Muscle layer of colon (tissue), 2 donors: ENCODE measurements around the gene ELL.
A peak's percentile ranks its signal among the peaks of the same experiment; 100 is the strongest.

Source experiments
- H3K27ac ChIP-seq: one replicate; pipeline ENCODE4 v1.7.0; 2013; ENCODE audit warnings: low read depth, mild to moderate bottlenecking, low read length, moderate library complexity
- H3K27me3 ChIP-seq, 2 donors: one replicate each; pipeline ENCODE4 v1.7.0; 2013; ENCODE audit warnings: low read length in 2 of 2, mild to moderate bottlenecking in 2 of 2; ENCODE audit not compliant: insufficient read depth in 2 of 2, control insufficient read depth in 1 of 2
- H3K36me3 ChIP-seq: one replicate; pipeline ENCODE4 v1.7.0; 2013; ENCODE audit warnings: mild to moderate bottlenecking, low read length; ENCODE audit not compliant: insufficient read depth
- H3K4me1 ChIP-seq: one replicate; pipeline ENCODE4 v1.7.0; 2013; ENCODE audit warnings: mild to moderate bottlenecking, low read length; ENCODE audit not compliant: insufficient read depth
- H3K4me3 ChIP-seq, 2 donors: one replicate each; pipeline ENCODE4 v1.7.0; 2013; ENCODE audit warnings: low read length in 2 of 2, low read depth in 1 of 2, mild to moderate bottlenecking in 1 of 2, moderate library complexity in 1 of 2
- H3K9ac ChIP-seq: one replicate; pipeline ENCODE4 v1.7.0; 2013; ENCODE audit warnings: low read length
- H3K9me3 ChIP-seq: one replicate; pipeline ENCODE4 v1.7.0; 2013; ENCODE audit warnings: mild to moderate bottlenecking, low read length
- donor health status: abdominal sarcoma.
- donor health status: Adenocarcinoma of cecum.

Gene ELL

DNA sequence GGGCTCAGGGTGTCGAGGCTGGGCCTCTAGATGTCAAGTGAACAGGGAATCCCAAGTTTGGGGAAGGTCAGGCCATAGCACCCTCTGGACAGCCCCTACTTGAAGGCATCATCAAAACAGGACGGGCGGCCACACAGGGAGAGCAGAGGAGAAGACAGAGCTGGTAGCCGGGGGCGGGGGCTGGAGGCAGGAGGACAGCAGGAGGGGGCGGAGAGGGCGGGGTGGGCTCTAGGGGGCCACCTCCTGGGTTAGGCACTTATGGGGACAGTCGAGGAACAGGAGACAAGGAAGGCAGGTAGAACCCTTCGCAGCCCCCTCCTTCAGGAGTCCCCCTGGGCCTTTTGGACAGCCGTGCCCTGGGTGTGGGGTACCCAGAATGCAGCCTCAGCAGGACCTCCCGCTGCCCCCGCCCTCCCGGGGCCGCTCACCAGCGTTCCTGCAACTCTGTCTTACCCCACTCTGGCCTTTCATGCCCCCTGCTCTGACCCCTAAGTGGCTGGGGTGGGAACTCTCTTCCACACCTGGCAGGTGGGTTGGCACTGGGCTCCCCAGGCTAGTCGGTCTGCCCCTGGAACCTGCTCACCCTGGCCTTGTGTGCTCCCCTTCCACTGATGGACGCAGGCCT lies 96.9 kb downstream of the ELL start:
- Histone ChIP-seq H3K27ac (peak overlapping the region; percentile 55), H3K9me3 (no peaks in the 10 kb centered on the region), H3K36me3 (no peaks in the 10 kb centered on the region), H3K27me3 (no peaks in the 10 kb centered on the region), H3K9ac (no peak overlapping the region), H3K4me1 (peaks cover 23% of the 10 kb centered on the region), H3K4me3 (no peak overlapping the region)

DNA sequence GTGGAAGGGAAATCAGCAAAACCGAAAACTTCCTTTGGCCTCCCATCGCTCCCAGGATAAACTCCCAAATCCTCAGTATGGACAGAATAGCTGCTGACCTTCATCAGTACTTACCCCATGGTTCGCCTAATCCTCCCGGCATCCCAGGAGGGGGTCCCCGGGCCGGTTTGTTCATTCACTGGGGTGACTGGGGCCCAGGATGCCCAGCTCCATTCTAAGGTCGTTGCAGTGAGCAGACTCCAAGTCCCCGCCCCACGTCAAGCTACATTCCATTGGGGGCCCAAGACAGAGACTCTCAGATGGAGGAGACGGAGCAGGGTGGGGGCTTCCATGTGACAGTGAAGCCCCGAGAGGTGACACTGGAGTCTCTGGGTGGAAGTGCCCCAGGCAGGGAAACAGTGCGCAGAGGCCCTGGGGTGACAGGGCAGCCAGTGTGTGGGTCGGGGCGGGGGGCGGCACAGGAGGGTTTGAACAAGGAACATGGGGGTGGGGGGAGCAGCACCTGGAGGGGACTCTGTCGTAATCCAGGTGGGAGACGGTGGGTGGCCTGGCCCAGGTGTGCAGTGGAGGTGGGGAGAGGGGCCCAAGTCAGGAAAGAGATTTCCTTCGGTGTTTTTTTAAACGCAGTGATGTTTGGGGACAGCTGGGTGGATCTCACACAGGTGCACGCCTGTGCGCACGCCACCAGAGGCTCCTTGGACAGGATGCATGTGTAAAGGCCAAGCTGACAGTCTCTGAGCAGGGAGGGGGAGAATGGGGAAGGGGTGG lies 97.6 kb downstream of the ELL start:
- H3K36me3 ChIP-seq = no peaks in the 10 kb centered on the region
- H3K9me3 ChIP-seq = no peaks in the 10 kb centered on the region
- no peaks in the 10 kb centered on the region for H3K27me3 ChIP-seq
- H3K4me3 ChIP-seq = no peak overlapping the region
- H3K4me1 ChIP-seq = peaks cover 23% of the 10 kb centered on the region
- H3K27ac ChIP-seq = no peak overlapping the region
- no peak overlapping the region for H3K9ac ChIP-seq

DNA sequence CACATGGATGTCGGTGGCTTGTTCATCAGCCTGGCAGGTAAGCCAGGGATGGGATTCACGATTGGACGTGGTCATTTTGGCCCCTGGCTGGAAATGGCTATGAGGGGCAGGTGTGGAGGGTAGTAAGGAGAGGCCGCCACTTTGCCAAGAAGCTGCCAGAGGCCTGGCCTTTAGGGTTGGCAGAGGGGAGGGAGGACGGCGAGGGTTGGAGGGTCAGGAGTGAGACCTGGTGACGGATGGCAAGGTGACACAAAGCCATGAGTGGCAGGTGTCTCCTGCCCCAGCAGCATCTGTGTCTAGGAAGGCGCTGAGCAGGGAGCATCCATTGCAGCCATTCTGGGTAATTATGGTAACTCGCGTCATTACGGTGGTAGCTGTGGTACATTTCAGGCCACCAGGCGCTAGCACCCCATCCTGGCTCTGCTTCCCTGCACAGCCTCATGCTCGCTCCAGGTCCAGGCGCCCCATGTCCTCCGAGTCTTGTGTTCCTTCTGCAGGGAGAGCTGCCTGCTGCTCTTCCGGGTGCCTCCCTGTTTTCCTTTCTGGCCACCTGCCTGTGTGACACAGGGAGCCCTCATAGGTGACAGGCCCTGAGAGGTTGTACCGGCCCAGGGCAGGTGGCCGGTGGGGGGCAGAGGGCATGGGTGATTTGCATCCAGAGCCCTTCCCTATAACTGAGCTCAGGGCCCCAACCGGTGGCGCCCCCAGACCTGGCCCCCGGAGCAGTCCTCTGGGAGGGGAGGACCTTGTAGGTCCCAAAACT lies 98.4 kb downstream of the ELL start:
- H3K9ac ChIP-seq = no peak overlapping the region
- no peaks in the 10 kb centered on the region for H3K27me3 ChIP-seq
- no peak overlapping the region for H3K27ac ChIP-seq

DNA sequence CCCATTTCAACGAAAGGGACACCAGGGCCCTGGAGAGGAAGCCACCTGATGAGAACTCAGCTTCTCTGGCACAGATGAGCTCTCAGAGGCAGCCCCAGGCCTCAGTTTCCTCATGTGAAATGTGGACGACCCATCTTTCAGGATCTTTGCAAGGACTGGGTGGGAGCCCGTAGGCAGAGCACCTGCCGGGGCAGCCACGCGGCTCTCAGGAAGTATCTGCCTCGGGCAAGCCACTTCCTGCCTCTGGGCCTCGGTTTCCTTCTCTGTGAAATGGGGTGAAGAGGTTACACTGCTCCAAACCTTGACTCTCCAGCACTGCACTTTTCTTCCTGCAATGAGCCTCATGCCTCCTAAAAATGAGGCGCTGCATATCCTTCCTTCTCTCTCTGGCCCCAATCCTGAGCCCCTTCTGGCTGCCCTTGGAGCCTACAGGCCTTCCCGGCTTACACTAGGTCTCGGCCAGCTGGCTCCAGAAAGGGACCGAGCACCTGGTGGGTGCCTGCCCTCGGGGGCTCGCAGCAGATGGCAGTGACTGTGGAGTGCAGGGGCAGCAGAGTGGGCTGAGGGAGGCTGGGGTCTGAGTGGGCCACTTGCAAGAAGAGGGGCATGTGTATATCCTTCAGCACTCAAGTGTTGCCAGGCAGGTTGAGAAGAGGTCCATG lies 99.2 kb downstream of the ELL start:
- no peak overlapping the region for H3K4me3 ChIP-seq
- peaks cover 0 to under 1% of the 10 kb centered on the region in 2 donors for H3K27me3 ChIP-seq
- no peak overlapping the region for H3K27ac ChIP-seq
- H3K9ac ChIP-seq = no peak overlapping the region
- H3K9me3 ChIP-seq = no peaks in the 10 kb centered on the region
- no peaks in the 10 kb centered on the region for H3K36me3 ChIP-seq
- peaks cover 36% of the 10 kb centered on the region for H3K4me1 ChIP-seq

More for the DNA sequence above, 98.4 kb downstream of the ELL start:
- H3K4me3 ChIP-seq = no peak overlapping the region
- H3K36me3 ChIP-seq = no peaks in the 10 kb centered on the region
- peaks cover 29% of the 10 kb centered on the region for H3K4me1 ChIP-seq
- H3K9me3 ChIP-seq = no peaks in the 10 kb centered on the region

DNA sequence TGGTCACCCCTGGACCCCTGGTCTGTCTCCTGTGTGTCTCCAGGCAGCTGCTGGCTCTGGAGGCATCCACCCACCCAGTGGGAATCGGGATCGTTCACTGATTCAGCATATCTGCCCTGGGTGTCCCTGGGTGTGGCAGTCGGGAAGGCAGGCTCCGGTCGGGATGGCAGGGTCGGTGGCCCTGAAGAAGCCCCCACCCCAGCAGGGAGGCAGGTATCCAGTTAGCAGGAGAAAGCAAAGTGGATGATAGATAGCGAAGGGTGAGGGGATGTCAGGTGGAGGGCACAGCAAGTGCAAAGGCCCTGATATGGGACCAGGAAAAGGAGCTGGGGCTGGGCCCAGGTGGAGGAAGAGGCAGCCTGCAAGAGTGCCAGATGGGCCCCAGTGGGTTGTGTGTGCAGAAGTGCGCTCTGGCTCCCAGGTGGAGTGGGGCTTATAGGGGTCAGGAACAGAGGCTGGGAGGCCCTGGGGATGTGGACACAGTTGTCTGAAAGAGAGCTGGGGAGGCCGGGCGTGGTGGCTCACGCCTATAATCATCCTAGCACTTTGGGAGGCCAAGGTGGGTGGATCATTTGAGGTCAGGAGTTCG lies 100.4 kb downstream of the ELL start:
- H3K27ac ChIP-seq = no peak overlapping the region
- H3K36me3 ChIP-seq = no peaks in the 10 kb centered on the region
- no peak overlapping the region for H3K9ac ChIP-seq
- H3K27me3 ChIP-seq = peaks cover 0 to 7% of the 10 kb centered on the region in 2 donors
- no peak overlapping the region for H3K4me3 ChIP-seq
- no peaks in the 10 kb centered on the region for H3K9me3 ChIP-seq
- H3K4me1 ChIP-seq = peaks cover 33% of the 10 kb centered on the region

DNA sequence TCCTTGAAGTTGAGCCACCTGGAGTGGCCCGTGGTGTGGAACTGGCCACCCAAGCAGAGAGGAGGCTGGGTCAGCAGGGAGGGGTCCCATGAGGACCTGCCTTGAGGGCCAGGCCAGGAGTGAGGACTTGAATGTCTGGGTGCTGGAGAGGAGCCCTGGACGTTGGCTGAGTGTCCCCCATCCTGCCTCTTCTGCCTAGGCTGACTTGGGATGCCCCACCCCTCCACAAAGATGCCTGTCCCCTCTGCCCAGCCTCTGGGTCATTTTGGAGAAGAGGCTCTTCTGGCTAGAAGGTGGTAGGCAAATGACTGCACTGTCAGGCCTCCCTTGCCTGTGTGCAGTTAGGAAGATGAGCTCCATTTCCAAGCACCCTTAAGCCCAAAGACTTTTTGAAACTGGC lies 100.9 kb downstream of the ELL start:
- Histone ChIP-seq H3K4me1 (peaks cover 33% of the 10 kb centered on the region), H3K27ac (no peak overlapping the region), H3K4me3 (no peak overlapping the region)

DNA sequence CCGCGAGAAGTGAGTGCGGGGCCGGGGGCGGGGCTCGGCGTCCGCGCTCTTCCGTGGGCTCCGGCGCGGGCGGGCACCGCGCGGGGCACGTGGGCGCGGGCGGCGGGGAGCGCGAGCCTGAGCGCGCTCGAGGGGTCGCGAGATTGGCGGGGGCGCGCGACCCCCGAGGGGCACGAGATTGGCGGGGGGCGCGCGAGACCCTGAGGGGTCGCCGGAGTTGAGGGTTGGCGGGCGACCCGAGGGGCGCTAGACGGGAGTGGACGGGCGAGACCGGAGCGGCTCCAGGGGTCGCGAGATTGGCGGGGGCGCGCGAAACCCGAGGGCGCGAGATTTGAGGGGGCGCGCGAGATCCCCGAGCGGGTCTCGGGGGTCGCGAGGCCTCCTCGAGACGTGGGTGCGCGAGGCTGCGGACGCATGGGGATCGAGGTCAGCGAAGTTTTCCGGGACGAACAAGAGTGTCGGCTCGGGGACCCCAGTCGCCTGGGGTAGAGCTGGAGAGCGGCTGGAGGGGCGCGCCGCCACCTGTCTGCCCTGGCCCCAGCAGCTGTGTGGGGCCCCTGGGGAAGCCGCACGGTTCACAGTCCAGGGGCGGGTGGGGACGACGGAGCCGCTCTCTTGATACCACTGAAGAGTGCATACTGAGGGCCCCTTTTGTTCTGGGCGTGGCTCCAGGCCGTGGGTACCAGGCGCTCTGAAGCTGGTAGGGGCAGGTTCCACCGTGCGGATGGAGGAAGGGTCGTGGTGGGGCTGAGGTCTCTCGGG lies 102.0 kb downstream of the ELL start:
- H3K27me3 ChIP-seq = peaks cover 0 to 13% of the 10 kb centered on the region in 2 donors
- H3K4me3 ChIP-seq = peak overlapping the region; percentile 52 to 74
- no peaks in the 10 kb centered on the region for H3K9me3 ChIP-seq
- no peaks in the 10 kb centered on the region for H3K36me3 ChIP-seq
- H3K9ac ChIP-seq = no peak overlapping the region
- H3K27ac ChIP-seq = peak overlapping the region; percentile 78
- peaks cover 37% of the 10 kb centered on the region for H3K4me1 ChIP-seq

More for the DNA sequence above, 100.9 kb downstream of the ELL start:
- Histone ChIP-seq H3K36me3 (no peaks in the 10 kb centered on the region), H3K9me3 (no peaks in the 10 kb centered on the region), H3K9ac (no peak overlapping the region), H3K27me3 (peaks cover 0 to 12% of the 10 kb centered on the region in 2 donors)

DNA sequence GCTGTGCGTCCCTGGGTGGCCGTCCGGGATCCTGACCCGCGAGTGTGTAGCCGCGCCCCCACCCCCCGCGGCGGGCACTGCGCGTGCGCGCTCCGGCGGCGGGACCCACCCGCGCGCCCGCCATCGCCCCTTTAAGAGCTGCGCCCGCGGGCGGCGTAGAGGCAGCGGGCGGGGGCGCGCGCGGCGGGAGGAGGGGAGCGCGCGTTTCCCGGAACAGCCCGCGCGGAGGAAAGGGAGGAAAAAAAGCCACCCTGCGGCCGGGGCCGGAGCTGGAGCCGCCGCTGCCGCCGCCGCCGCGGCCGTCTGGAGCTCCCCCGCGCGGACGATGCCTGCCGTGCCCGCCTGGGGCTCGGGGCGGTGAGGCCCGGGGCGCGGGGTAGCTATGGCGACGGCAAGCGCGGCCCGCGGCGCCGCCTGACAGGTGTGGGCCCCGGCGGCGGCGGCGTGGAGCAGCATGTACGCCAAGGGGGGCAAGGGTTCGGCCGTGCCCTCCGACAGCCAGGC lies 102.6 kb downstream of the ELL start, which contains the start of gene SSBP4:
Gene SSBP4, plus strand, starts transcription at position 204 of the 504 bp plus-strand sequence. Its CDS starts 251 bp downstream, at position 455.
- Histone ChIP-seq H3K9me3 (no peaks in the 10 kb centered on the region), H3K9ac (peak within 1 kb of the TSS; percentile 27), H3K4me3 (peak within 1 kb of the TSS; percentile 59 to 74), H3K36me3 (no peaks in the 10 kb centered on the region), H3K27me3 (peaks cover 0 to 13% of the 10 kb centered on the region in 2 donors), H3K4me1 (peaks cover 44% of the 10 kb centered on the region), H3K27ac (peak within 1 kb of the TSS; percentile 91)

DNA sequence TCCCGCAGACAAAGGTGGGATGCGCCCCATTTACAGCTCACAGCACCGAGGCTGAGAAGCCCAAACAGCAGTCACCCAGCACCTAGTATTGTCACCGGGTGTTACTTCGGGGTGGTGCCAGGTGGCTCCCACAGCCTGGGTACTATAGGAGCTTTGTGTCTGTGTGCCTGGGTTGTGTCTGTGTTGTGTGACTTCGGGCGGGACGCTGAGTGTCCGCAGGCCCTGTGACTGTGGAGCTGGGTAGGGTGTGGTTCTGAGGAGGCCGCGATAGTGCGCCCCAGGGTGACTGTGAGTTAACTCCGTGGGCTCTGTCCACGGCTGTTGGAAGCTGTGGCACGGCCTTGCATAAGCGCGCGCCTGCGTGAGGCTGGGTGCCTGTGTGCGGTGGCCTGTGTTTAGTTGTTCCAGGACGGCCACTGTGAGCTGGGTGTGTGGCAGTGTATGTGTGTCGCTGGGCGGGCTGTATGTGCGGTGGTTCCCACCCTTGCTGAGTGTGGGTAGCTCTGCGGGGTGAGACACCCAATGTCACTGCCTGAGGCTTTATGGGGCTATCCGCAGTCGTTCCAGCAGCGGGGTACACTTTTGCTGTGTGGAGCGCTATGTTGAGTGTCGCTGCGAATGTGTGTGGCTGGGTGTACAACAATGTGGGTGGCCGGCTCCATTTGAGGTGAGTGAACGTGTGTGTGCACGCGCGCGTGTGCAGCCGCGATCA lies 103.2 kb downstream of the ELL start:
- H3K27me3 ChIP-seq = peaks cover 0 to 13% of the 10 kb centered on the region in 2 donors
- peak overlapping the region; percentile 27 for H3K9ac ChIP-seq
- H3K9me3 ChIP-seq = no peaks in the 10 kb centered on the region
- no peaks in the 10 kb centered on the region for H3K36me3 ChIP-seq
- peaks cover 45% of the 10 kb centered on the region for H3K4me1 ChIP-seq
- H3K4me3 ChIP-seq = peak overlapping the region; percentile 29 to 59
- peak overlapping the region; percentile 91 for H3K27ac ChIP-seq
